GM12878 (cell line): ENCODE measurements around the gene CDC14C. TPM values are rescaled to one million over a fixed set of nuclear protein-coding genes. Genes with fewer than 3 reads are reported as not detected.

Experiments used
- ATAC-seq: fragments of 200-7000 bp; cut with Tn5 transposase; 3 replicates; pipeline ENCODE4 v1.9.1; 2020; ENCODE audit warnings: mild to moderate bottlenecking, moderate library complexity
- BruUV-seq: library from RNA; stranded (reverse); fragments of 400-500 nt; replicated peaks from 2 replicates; lab custom pipeline; 2021; lab: Mats Ljungman, UMichigan
- CTCF ChIA-PET: fragments of 300-600 bp; sonication (Branson Sonifier 250); formaldehyde crosslinking; extraction: SDS; loops from one replicate; lab custom pipeline; 2021; ENCODE audit warnings: inconsistent platforms; lab: Yijun Ruan, JAX
- POLR2A ChIA-PET: fragments of 350-600 bp; formaldehyde crosslinking; extraction: SDS; loops from one replicate; lab custom pipeline; 2021; ENCODE audit warnings: inconsistent platforms; lab: Charles Lee
- RAD21 ChIA-PET: fragments of 300-600 bp; sonication (Branson Sonifier 250); formaldehyde crosslinking; loops from one replicate; lab custom pipeline; 2023; ENCODE audit warnings: antibody characterized with exemption; ENCODE audit not compliant: unreplicated experiment; lab: Charles Lee
- SMC1A ChIA-PET: fragments of 300-600 bp; sonication (Branson Sonifier 250); formaldehyde crosslinking; loops from one replicate; lab custom pipeline; 2023; ENCODE audit not compliant: unreplicated experiment, uncharacterized antibody; lab: Charles Lee
- DNase-seq: peaks from one replicate; pipeline ENCODE4 v3.0.0-alpha.2; 2011; ENCODE audit warnings: low read depth, low spot score
- FAIRE-seq: peaks from 3 replicates; lab custom pipeline; 2011; peaks lifted over from hg19 to GRCh38; lab: Jason Lieb, UNC
- H2AFZ ChIP-seq: 2 replicates; pipeline ENCODE4 v1.6.0; 2011; ENCODE audit warnings: low read depth, low read length, control low read depth; ENCODE audit not compliant: control insufficient read depth
- H3K27ac ChIP-seq: 2 replicates; pipeline ENCODE4 v1.5.1; 2011; ENCODE audit warnings: control low read depth; ENCODE audit not compliant: control insufficient read depth, insufficient read depth
- H3K27me3 ChIP-seq, 2 experiments: replicated peaks in 1 of 2; 2 replicates each; pipeline versions ENCODE4 v1.6.0 to v1.6.1; 2011; ENCODE audit warnings: low read length in 1 of 2; ENCODE audit not compliant: control insufficient read depth in 2 of 2, insufficient read depth in 2 of 2
- H3K36me3 ChIP-seq, 2 experiments: 2 replicates each; pipeline ENCODE4 v1.5.1; 2011; ENCODE audit warnings: low read length in 1 of 2; ENCODE audit not compliant: control insufficient read depth in 2 of 2, insufficient read depth in 2 of 2
- H3K4me1 ChIP-seq: 2 replicates; pipeline ENCODE4 v1.6.1; 2011; ENCODE audit warnings: mild to moderate bottlenecking, low read length, moderate library complexity, mixed read lengths; ENCODE audit not compliant: control insufficient read depth, insufficient read depth
- H3K4me2 ChIP-seq: 2 replicates; pipeline ENCODE4 v1.6.0; 2011; ENCODE audit warnings: control low read depth; ENCODE audit not compliant: control insufficient read depth, insufficient read depth
- H3K4me3 ChIP-seq: fragments of 200-600 bp; sonication (generic); 2 replicates; pipeline ENCODE4 v1.5.1; 2016
- H3K79me2 ChIP-seq: 2 replicates; pipeline ENCODE4 v1.6.0; 2011; ENCODE audit warnings: low read length; ENCODE audit not compliant: control insufficient read depth, insufficient read depth
- H3K9ac ChIP-seq: 2 replicates; pipeline ENCODE4 v1.8.0; 2011; ENCODE audit warnings: low read length, control low read depth, mixed read lengths; ENCODE audit not compliant: control insufficient read depth, insufficient read depth
- H3K9me3 ChIP-seq: replicated peaks from 3 replicates; pipeline ENCODE4 v1.5.1; 2011; ENCODE audit warnings: mild to moderate bottlenecking, low read length; ENCODE audit not compliant: control insufficient read depth, insufficient read depth
- H4K20me1 ChIP-seq: 2 replicates; pipeline ENCODE4 v1.6.0; 2011; ENCODE audit not compliant: control insufficient read depth, insufficient read depth
- BMI1 ChIP-seq: fragments of 450-650 bp; IDR thresholded peaks from 2 replicates; pipeline ENCODE4 v1.6.1; 2016; ENCODE audit warnings: mild to moderate bottlenecking, moderate library complexity, borderline replicate concordance
- CEBPB ChIP-seq, 2 experiments: fragments of 150-350 bp in 1 of 2; IDR thresholded peaks; 2 replicates each; pipeline ENCODE4 v1.6.1; 2012 to 2014; ENCODE audit warnings: low read depth in 2 of 2, low read length in 2 of 2, borderline replicate concordance in 1 of 2, inconsistent platforms in 1 of 2
- FOXM1 ChIP-seq: IDR thresholded peaks from 2 replicates; pipeline ENCODE4 v1.6.1; 2012; ENCODE audit warnings: low read depth, mild to moderate bottlenecking, inconsistent platforms, low read length, moderate library complexity
- IRF4 ChIP-seq: IDR thresholded peaks from 2 replicates; pipeline ENCODE4 v1.6.1; 2011; ENCODE audit warnings: low read depth, low read length
- NFIC ChIP-seq: IDR thresholded peaks from 2 replicates; pipeline ENCODE4 v1.6.1; 2012; ENCODE audit warnings: low read depth, mild to moderate bottlenecking, inconsistent platforms, low read length, moderate library complexity
- SMAD1 ChIP-seq: fragments of 450-650 bp; IDR thresholded peaks from 2 replicates; pipeline ENCODE4 v1.6.1; 2018; ENCODE audit warnings: mild to moderate bottlenecking, low read depth; ENCODE audit not compliant: partially characterized antibody
- SMC3 ChIP-seq: IDR thresholded peaks from 2 replicates; pipeline ENCODE4 v1.6.1; 2011; ENCODE audit warnings: low read length, improper control_type of control experiment, borderline replicate concordance
- ZBTB11 ChIP-seq: fragments of 450-650 bp; formaldehyde crosslinking; IDR thresholded peaks from 2 replicates; pipeline ENCODE4 v1.5.0; 2022; ENCODE audit warnings: mild to moderate bottlenecking, missing genetic modification characterization
- WGBS: methylation state at CpG from one replicate; pipeline ENCODE4 v1.1.6; 2016; ENCODE audit warnings: low lambda C conversion rate; ENCODE audit not compliant: insufficient replicate concordance, insufficient coverage; ENCODE audit errors: missing lambda C conversion rate; 5-methylcytosine and 5-hydroxymethylcytosine counted together
- in situ Hi-C: fragments of 300-500 bp; cut with MboI; formaldehyde crosslinking; loops from 9 replicates; pipeline ENCODE4 v1.14.3; 2018; ENCODE audit warnings: mixed read lengths
- intact Hi-C: fragments of 100-400 bp; cut with micrococcal nuclease; formaldehyde crosslinking; loops from one replicate; pipeline ENCODE4 v1.14.2; 2022; ENCODE audit not compliant: unreplicated experiment
- polyA plus RNA-seq, 11 experiments: library from polyadenylated mRNA; depleted of rRNA in 4 of 11; unstranded in 6 of 11; stranded (reverse) in 5 of 11; fragments of >200 nt; fragmentation: Nextera tagmentation in 4 of 11; fragmentation: Illumina TruSeq in 1 of 11; extraction: Ambion mirVana in 4 of 11; extraction: Trizol in 1 of 11; gene quantifications; 1 replicate in 1 of 11; 2 replicates in 10 of 11; pipeline versions ENCODE4 v1.2.1 to v1.2.3, GENCODE V29; 2011 to 2016; ENCODE audit warnings: inconsistent platforms in 2 of 11, missing spikeins in 2 of 11, low read depth in 1 of 11
- total RNA-seq, 4 experiments: library from RNA; depleted of rRNA in 3 of 4; stranded (reverse); fragments of >200 nt in 3 of 4; fragmentation: Illumina TruSeq in 1 of 4; extraction: Trizol in 1 of 4; gene quantifications; 2 replicates each; pipeline versions ENCODE4 v1.2.1 to v1.2.3, GENCODE V29; 2013 to 2021
- TF ChIP-seq, protein P1 (sequence below): fragments of 450-650 bp; IDR thresholded peaks from 2 replicates; pipeline ENCODE4 v1.6.1; 2014; ENCODE audit warnings: mild to moderate bottlenecking
- TF ChIP-seq, protein P2 (sequence below): fragments of 450-650 bp; IDR thresholded peaks from 2 replicates; pipeline ENCODE4 v1.6.1; 2018; ENCODE audit warnings: mild to moderate bottlenecking, low read depth, moderate library complexity; ENCODE audit not compliant: partially characterized antibody
- TF ChIP-seq, protein P3 (sequence below): fragments of 450-650 bp; IDR thresholded peaks from 2 replicates; pipeline ENCODE4 v1.6.1; 2017; ENCODE audit warnings: mild to moderate bottlenecking, moderate library complexity

The CDC14C gene
- total and polyA plus RNA-seq, 10 of the 15 experiments (the other 5 are each of a cell fraction or from before 2014, with no cell fraction given) = 0.03 TPM; not detected in 9

DNA sequence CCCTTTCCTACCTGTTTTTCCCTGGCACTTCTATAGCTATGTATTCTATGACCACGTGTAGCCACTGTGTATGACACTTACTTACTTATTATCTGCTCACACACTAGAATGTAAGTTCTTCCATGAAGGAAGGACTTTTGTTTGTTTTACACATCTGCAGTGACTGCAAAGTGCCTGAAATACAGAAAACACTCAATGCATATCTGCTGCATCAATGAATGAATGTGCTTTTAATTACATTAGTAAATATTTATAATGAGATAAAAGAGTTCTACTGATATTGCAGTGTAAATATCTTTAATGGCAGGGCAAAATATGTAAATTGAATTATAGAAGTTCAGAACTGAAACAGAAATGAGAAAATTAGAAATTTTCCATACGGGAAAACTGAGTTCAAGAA lies 43.5 kb upstream of the CDC14C start:
- RAD21 ChIA-PET = no interaction called here
- SMC1A ChIA-PET = no interaction called here
- in situ Hi-C loops (no loop called here), intact Hi-C loops (no loop called here)
- no TSS peak for BruUV-seq
- Histone ChIP-seq H3K4me1 (no peaks in the 10 kb centered on the region), H3K4me3 (no peak overlapping the region), H3K27ac (no peak overlapping the region), H3K36me3 (no peaks in the 10 kb centered on the region), H3K4me2 (no peak overlapping the region), H4K20me1 (no peaks in the 10 kb centered on the region), H3K27me3 (no peaks in the 10 kb centered on the region), H3K9me3 (no peaks in the 10 kb centered on the region), H3K79me2 (no peaks in the 10 kb centered on the region), H2AFZ (no peak overlapping the region), H3K9ac (no peak overlapping the region)
- WGBS = 17% methylated on average over 2 of the region's 2 CpGs
- DNase-seq (no peak), FAIRE-seq (no peak), ATAC-seq (no peak)
- TF ChIP-seq BMI1 = no peak
- no peak for TF ChIP-seq IRF4
- no peak for TF ChIP-seq SMC3
- TF ChIP-seq, protein P1, sequence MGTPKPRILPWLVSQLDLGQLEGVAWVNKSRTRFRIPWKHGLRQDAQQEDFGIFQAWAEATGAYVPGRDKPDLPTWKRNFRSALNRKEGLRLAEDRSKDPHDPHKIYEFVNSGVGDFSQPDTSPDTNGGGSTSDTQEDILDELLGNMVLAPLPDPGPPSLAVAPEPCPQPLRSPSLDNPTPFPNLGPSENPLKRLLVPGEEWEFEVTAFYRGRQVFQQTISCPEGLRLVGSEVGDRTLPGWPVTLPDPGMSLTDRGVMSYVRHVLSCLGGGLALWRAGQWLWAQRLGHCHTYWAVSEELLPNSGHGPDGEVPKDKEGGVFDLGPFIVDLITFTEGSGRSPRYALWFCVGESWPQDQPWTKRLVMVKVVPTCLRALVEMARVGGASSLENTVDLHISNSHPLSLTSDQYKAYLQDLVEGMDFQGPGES = no peak
- TF ChIP-seq ZBTB11 (CRISPR knock-in tag) = no peak
- TF ChIP-seq, protein P2, sequence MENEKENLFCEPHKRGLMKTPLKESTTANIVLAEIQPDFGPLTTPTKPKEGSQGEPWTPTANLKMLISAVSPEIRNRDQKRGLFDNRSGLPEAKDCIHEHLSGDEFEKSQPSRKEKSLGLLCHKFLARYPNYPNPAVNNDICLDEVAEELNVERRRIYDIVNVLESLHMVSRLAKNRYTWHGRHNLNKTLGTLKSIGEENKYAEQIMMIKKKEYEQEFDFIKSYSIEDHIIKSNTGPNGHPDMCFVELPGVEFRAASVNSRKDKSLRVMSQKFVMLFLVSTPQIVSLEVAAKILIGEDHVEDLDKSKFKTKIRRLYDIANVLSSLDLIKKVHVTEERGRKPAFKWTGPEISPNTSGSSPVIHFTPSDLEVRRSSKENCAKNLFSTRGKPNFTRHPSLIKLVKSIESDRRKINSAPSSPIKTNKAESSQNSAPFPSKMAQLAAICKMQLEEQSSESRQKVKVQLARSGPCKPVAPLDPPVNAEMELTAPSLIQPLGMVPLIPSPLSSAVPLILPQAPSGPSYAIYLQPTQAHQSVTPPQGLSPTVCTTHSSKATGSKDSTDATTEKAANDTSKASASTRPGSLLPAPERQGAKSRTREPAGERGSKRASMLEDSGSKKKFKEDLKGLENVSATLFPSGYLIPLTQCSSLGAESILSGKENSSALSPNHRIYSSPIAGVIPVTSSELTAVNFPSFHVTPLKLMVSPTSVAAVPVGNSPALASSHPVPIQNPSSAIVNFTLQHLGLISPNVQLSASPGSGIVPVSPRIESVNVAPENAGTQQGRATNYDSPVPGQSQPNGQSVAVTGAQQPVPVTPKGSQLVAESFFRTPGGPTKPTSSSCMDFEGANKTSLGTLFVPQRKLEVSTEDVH = no peak
- no peak for TF ChIP-seq NFIC
- no peak for TF ChIP-seq CEBPB (IDR thresholded peaks at IDR 0.05; ENCODE audit: borderline replicate concordance in 1 of 2, low read depth in 2 of 2, low read length in 2 of 2)
- no peak for TF ChIP-seq FOXM1
- no peak for TF ChIP-seq SMAD1
- TF ChIP-seq, protein P3, sequence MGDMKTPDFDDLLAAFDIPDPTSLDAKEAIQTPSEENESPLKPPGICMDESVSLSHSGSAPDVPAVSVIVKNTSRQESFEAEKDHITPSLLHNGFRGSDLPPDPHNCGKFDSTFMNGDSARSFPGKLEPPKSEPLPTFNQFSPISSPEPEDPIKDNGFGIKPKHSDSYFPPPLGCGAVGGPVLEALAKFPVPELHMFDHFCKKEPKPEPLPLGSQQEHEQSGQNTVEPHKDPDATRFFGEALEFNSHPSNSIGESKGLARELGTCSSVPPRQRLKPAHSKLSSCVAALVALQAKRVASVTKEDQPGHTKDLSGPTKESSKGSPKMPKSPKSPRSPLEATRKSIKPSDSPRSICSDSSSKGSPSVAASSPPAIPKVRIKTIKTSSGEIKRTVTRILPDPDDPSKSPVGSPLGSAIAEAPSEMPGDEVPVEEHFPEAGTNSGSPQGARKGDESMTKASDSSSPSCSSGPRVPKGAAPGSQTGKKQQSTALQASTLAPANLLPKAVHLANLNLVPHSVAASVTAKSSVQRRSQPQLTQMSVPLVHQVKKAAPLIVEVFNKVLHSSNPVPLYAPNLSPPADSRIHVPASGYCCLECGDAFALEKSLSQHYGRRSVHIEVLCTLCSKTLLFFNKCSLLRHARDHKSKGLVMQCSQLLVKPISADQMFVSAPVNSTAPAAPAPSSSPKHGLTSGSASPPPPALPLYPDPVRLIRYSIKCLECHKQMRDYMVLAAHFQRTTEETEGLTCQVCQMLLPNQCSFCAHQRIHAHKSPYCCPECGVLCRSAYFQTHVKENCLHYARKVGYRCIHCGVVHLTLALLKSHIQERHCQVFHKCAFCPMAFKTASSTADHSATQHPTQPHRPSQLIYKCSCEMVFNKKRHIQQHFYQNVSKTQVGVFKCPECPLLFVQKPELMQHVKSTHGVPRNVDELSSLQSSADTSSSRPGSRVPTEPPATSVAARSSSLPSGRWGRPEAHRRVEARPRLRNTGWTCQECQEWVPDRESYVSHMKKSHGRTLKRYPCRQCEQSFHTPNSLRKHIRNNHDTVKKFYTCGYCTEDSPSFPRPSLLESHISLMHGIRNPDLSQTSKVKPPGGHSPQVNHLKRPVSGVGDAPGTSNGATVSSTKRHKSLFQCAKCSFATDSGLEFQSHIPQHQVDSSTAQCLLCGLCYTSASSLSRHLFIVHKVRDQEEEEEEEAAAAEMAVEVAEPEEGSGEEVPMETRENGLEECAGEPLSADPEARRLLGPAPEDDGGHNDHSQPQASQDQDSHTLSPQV = no peak
- POLR2A ChIA-PET = no interaction called here
- CTCF ChIA-PET = no interaction called here
